GM18951 (cell line): ENCODE results near the gene SUN2.

ENCODE experiments used
- POLR2A ChIP-seq: IDR thresholded peaks from 4 replicates; pipeline ENCODE4 v1.6.1; 2011; ENCODE audit warnings: mild to moderate bottlenecking; ENCODE audit not compliant: insufficient read length, insufficient read depth; ENCODE audit errors: extremely low read depth
- in situ Hi-C: fragments of 300-500 bp; cut with MboI; formaldehyde crosslinking; loops from one replicate; pipeline ENCODE4 v1.12.0; 2022; ENCODE audit warnings: low sequenced_read_pairs, mixed read lengths, inconsistent platforms; ENCODE audit not compliant: unreplicated experiment

Gene SUN2

DNA sequence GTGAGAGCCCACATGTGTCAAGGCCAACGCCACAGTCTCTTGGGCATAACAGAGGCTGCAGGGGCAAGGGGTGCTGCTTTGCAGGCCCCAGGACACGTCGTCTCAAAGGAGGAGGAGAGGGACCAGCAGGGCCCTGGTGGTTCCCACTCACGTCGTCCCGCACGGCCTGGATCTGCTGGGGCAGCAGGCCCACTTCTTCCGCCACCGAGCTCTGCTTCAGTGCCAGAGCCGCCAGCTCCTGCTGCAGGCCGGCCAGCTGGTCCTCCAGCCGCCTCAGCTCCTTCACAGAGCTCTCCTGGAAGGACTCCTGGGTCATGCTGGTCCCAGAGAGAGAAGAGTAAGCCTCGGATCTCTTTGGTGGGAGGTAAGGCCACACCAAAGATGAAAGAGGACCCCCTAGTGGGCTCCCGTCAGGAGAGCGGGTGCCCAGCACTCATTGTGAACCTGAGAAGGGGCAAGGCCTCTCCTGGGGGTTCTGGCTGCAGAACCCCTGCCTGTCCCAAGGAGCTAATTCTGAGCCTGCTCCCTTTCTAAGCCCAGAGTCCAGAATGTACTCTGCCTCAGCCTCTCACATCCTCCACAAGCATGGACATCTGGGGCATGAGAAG lies 15.6 kb downstream of the SUN2 start:
- in situ Hi-C loops, result no loop called here
- no peak for TF ChIP-seq POLR2A

DNA sequence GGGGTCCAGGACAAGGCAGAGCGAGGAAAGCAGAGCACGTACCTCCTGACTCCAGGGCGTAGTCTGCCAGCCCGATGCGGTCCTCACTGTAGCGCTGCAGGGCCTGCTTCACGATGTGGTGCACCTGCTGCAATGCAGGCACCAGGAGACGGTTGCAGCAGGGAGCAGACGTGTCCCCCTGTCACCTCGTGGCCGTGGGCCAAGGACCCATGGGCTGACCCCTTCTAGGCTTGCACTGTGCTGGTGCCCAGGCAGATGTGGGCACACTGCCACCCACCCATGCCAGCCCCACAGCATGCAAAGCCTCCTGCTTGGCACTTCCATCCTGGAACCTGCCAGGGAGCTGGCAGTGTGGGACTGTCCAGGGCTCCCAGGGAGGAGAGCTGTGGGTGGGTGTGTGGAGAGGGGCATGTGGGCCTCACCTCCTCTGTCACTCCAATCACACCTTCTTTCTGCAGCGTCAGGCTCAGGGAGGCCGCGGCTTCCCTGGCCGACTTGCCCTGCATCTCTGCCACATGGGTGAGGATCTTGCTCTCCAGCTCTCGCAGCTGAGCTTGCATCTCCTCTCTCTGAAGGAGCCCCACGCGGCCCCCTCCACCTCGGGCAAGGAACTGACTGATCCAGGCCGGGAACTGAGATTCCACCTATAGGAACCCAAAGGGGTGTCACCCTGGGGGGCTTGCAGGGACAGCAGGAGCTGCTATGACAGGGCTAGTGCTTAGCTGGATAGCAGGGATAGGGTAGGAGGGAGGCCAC lies 16.3 kb downstream of the SUN2 start:
- TF ChIP-seq POLR2A, result no peak
- in situ Hi-C loops, result no loop called here

DNA sequence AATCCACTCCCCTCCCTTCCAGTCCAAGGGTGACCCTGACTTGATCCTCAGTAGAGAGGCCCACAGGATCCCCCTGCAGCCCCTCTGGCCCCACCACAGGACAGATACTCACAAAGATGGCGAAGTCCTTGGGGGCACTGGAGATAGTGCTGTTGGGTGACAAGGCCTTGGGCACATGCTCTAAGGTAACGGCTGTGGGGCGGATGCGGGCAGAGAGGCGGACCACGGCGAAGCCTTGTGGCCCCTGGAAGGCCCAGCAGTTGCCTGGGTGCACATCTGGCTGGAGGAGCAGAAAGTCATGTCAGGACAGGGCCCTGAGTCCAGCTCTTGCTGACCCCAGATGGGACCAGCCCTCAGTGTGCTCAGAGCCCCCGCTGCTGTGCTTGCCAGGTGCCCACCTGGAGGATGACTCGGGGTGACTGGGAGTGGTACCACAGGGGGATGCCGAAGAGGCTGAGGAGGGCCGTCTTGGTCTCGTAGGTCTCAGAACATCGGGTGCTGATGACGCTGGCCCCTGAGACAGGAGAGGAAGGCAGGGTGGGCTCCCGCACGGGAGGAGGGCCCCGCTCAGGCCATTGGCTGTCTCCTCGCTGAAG lies 17.2 kb downstream of the SUN2 start:
- no peak for TF ChIP-seq POLR2A
- in situ Hi-C loops, result no loop called here

GRCh38 chr22:38737302-38738060 lies 18.3 kb downstream of the SUN2 start:
- in situ Hi-C loops, result no loop called here
- no peak for TF ChIP-seq POLR2A

DNA sequence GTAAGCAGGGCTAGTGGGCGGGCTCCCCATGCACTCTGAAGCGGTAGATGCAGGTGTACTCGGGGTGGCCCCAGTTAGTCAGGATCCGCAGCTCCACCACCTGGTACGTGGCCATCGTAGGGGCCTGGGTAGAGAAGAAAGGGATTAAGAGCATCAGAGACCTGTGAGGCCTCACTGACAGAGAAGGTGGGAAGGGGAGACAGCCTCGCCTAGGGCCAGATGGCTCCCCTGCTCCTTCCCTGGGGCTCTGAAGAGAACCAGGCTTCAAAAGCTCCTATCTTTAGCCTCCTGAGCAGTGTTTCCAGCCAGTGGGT lies 19.6 kb downstream of the SUN2 start:
- TF ChIP-seq POLR2A, result peak; percentile 29

DNA sequence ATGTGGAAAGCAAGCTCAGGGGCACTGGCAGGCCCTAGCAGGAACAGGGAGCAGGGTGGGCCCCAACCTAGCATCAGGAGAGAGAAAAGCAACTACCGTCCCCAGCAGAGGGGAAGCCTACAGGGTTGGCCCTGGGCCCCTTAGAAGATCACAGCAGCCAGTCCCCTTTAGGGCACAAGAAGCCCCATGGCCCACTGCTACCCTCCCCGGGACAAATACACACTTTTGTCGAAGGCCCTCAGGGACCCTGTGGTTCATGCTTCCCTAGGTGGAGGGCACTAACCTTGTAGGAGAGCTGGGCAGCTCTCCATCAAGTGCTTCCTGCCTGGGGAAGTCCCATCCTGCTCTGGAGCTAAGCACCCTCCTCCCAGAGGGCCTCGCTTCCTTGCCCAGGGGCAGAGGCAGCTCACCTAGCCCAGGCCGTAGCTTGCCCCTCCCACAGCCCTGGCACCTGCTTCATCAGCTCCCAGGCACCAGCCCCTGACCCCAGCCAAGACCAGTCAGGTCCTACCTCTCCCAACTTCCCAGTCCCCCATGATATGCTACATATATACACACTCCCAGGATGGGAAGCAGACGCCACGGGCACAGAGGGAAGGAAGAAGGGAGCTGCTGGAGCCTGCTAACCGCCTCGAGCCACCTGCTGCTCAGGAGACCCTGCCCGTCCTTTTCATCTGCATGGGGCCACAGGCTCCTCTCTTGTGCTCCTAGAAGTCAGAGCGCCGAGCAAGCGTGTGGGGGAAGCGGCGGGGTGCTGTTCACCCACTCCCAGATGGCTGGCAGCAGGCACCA lies 20.1 kb downstream of the SUN2 start:
- TF ChIP-seq POLR2A, result peak; percentile 2
- in situ Hi-C loops, result no loop called here

More for the DNA sequence above, 19.6 kb downstream of the SUN2 start:
- in situ Hi-C loops, result no loop called here

- in situ Hi-C loops, result no loop called here
- TF ChIP-seq POLR2A, result peak; percentile 7
Measured at GRCh38 chr22:38735126-38735464, 20.7 kb downstream of the SUN2 start.

GRCh38 chr22:38734421-38735100 lies 21.2 kb downstream of the SUN2 start:
- TF ChIP-seq POLR2A, result no peak
- in situ Hi-C loops, result no loop called here

DNA sequence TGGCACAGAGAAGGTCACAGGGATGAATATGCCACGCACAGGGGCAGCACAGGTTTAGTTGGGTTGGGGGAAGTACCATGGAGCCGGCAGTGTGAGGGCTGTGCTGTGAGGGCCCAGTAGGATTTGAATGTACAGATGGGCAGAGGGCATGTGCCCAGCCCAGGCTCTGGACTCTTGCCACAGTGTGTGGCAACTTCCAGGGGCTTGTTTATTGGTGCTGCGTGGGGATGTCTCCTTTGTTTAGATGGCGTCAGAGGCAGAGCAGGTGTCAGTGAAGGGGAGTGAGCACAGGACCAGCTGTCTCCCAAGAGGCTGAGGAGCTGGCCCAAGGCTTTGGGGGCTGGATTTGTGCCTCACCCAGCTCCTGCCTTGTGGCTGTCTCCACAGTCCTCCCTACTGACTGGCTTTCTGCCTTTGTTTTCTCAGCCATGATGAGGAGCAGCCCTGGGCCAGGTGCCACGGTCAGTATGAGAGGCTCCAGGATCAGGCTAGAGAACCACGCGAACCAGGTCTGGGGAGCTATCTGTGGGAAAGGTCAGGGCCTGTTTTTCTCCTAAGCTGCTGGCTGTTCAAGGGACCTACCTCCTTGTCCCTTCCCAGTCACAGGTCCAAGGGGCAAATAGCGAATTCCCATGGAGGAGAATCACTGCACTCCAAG lies 21.9 kb downstream of the SUN2 start:
- in situ Hi-C loops, result no loop called here

DNA sequence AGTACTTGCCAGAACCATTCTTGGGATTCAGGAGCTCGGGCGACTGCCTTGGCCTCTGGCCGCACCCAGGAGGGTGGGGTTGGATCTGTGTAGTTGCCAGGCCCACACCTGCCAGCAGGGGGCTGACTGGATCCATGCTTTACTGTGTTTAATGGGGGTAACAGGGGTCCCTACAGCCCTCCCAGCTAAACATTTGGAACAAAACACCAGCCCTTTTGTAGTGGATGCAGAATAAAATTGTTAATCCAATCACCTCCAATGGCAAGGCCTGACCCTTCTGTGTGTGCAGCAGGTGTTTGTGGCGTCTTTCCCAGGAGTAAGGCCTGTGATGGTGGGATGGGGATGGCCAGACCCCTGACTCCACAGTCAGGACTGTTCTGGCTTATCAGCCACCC lies 22.5 kb downstream of the SUN2 start:
- peak; percentile 6 for TF ChIP-seq POLR2A
- in situ Hi-C loops, result no loop called here

More for the DNA sequence above, 21.9 kb downstream of the SUN2 start:
- no peak for TF ChIP-seq POLR2A

GRCh38 chr22:38732251-38732815 lies 23.5 kb downstream of the SUN2 start:
- in situ Hi-C loops, result no loop called here

More at GRCh38 chr22:38732251-38732815, 23.5 kb downstream of the SUN2 start:
- no peak for TF ChIP-seq POLR2A
